ENCODE measurements around the gene MAGOH. TPM values are rescaled to one million over a fixed set of nuclear protein-coding genes. Genes with fewer than 3 reads are reported as not detected.

The MAGOH gene
- total and polyA plus RNA-seq, 2 of the 13 experiments (the other 11 are each of a cell fraction or from before 2014, with no cell fraction given): 24.1 to 87.0 TPM

- TF ChIP-seq HNF1B (CRISPR knock-in tag; IDR thresholded peaks at IDR 0.05) (peak; percentile 86; the same call in 1 of the 2 replicates), RNF2 (conservative IDR thresholded peaks at IDR 0.05; ENCODE audit: low read depth) (no peak), PCBP1 (IDR thresholded peaks at IDR 0.05; ENCODE audit: borderline replicate concordance, low read depth, low read length) (peak; percentile 76; the same call in 1 of the 2 replicates), ZNF20 (CRISPR knock-in tag; IDR thresholded peaks at IDR 0.05) (no peak; the same call in 1 of the 2 replicates), MAFF (IDR thresholded peaks at IDR 0.05; ENCODE audit: low read depth, low read length) (no peak), ZNF317 (CRISPR knock-in tag; IDR thresholded peaks at IDR 0.05) (peak; percentile 77; the same call in 1 of the 2 replicates), NR3C1 (CRISPR knock-in tag; IDR thresholded peaks at IDR 0.05) (no peak), IKZF5 (CRISPR knock-in tag; IDR thresholded peaks at IDR 0.05) (peak; percentile 86; the same call in 1 of the 2 replicates), PRMT3 (CRISPR knock-in tag; IDR thresholded peaks at IDR 0.05; ENCODE audit: borderline replicate concordance, low read depth) (peak; percentile 71; the same call in 1 of the 2 replicates), HNF1A (IDR thresholded peaks at IDR 0.05; ENCODE audit: low read depth) (no peak), HNF1A (CRISPR knock-in tag; IDR thresholded peaks at IDR 0.05; ENCODE audit: borderline replicate concordance) (peak; percentile 86; the same call in 1 of the 2 replicates), FOXO1 (CRISPR knock-in tag; IDR thresholded peaks at IDR 0.05) (no peak; the same call in 1 of the 2 replicates), HHEX (CRISPR knock-in tag; IDR thresholded peaks at IDR 0.05) (no peak), HMG20B (CRISPR knock-in tag; conservative IDR thresholded peaks at IDR 0.05) (0 out of 2 replicates have a peak, but pooled peaks have one; percentile 15), ZNF274 (CRISPR knock-in tag; IDR thresholded peaks at IDR 0.05) (0 out of 2 replicates have a peak, but pooled peaks have one; percentile 73), RARA (CRISPR knock-in tag; IDR thresholded peaks at IDR 0.05) (no peak; the same call in 1 of the 2 replicates), CEBPG (CRISPR knock-in tag; IDR thresholded peaks at IDR 0.05) (peak; percentile 27), FOXM1 (CRISPR knock-in tag; IDR thresholded peaks at IDR 0.05) (peak; percentile 59; the same call in 1 of the 2 replicates)
Measured at GRCh38 chr1:53220171-53220961, 18.0 kb downstream of the MAGOH start, which contains the start of gene CZIB (continued).

Data from HepG2 (cell line).